Measurements from ENCODE around the gene DNAJB6.

- TF ChIP-seq CTCF (IDR thresholded peaks at IDR 0.05; ENCODE audit: insufficient read depth, low read length, poor library complexity, severe bottlenecking) = no peak
- no peak for TF ChIP-seq EZH2phosphoT487 (conservative IDR thresholded peaks at IDR 0.05; ENCODE audit: low read length)
Observed at GRCh38 chr7:157460721-157461120, 123.9 kb downstream of the DNAJB6 start.
